Measurements from ENCODE around the gene OR51B2.
"Not testable (repeated sequence)": the region's sequence is repeated elsewhere in the genome, so short reads cannot be mapped to it uniquely, and the experiment has no call there.

OR51B2 gene

DNA sequence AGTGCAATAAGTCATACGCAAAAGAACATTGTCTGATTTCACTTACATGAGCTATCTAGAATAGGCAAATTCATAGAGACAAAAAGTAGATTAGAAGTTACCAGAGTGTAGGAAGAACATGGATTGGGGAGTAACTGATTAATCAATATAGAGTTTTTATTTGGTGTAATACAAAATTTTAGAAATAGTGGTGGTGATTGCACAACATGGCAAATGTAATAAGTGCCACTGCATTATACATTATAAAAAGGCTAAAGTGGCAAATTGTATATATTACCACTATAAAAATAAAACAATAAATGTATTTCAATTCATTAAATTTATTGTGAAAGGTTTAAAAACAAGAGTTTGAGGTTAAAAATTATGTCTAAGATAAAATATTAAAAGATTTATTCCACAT, 13.7 kb downstream of the OR51B2 start:
- no peak for DNase-seq (ENCODE audit: low read depth, low spot score)

DNA sequence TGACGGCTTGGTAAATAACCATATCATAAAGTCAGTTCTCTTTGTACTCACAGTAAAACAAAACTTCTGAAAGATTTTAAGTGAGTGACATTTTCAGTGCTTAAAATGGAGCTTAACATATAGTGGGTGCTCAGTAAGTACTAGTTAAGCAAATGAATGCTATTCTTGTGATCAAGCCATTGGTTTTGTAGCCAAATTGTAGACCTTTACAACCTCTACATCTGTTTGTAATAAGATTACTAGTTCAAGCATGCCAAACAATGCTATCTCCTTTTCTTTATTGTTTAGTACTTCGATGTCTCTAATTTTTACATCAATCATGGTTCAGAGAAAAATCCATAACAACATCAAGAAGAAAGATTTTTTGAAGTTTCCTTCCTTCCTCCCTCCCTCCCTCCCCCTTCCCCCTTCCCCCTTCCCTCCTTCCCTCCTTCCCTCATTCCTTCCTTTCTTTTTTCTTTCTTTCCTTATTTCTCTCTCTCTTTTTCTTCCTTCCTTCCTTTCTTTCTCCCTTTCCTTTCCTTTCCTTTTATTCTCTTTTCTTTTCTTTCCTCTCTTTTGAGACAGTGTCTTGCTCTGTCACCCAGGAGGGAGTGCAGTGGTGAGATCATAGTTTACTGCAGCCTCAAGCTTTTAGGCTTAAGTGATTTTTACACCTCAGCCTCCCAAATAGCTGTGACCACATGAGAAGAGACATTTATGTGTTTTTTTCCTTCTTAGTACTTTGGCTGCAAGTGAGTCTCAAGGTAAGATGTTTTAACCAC, 16.7 kb downstream of the OR51B2 start:
- no peak for DNase-seq (ENCODE audit: low read depth, low spot score)

DNA sequence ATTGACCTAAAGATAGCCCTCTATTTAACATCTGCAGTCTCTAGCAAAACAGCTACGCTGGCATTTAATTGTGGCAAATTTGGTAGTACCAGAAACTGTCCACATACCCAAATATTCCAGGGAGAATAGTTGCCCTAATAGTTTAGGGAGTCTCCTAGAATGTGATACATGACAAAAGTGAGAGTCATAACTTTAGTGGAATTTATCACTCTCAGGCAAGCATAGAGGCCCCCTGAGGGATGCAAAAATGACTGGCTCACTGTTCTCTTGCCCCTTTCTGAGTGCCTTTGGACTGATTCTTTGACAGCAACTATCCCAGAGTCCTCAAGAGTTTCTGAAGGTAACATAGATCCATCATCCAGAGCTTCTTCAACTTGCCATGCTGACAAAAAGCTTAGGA, 20.1 kb downstream of the OR51B2 start:
- DNase-seq (ENCODE audit: low read depth, low spot score): no peak

DNA sequence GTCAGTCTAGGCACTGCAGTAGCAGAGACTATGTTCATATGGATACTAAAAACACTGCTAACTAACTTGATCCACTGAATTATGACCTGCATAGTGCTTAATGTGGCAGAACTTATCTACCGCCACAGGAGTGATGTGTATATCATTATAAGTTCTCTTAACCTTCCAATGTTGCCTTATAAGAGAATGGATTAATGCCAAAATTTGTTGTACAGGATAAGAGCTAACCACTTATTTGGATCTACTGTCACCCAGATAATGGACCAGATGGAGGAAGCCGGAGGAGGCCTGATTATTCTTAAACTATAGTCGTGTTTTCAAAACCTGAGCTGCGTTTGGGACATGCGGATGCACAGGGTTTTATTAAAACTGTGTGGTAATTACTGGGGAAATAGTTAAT, 20.5 kb downstream of the OR51B2 start:
- DNase-seq (ENCODE audit: low read depth, low spot score): no peak

DNA sequence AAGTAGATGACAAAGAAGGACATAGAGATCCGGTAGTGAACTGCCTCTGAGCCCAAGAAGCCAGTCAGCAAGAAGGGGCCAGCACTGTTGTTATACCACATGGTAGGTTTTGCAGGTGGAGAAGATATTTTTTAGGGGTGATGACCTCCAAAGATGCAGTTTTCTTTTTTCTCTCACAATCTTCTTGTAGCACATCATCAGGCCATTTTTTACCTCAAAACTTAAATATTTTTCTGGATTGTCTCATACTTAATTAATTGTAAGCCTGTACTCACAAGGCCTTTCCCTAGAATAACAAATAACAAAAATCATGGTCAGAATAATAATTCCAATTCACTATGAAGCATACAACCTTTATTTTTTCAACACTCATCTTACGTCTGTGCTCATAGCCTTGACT, 22.3 kb downstream of the OR51B2 start, which contains the start of gene OR51B4:
OR51B4 (minus strand) TSS at position 101 of the 400 bp plus-strand sequence; CDS start at position 101, 0 bp downstream.
- no peak for DNase-seq (ENCODE audit: low read depth, low spot score)

DNA sequence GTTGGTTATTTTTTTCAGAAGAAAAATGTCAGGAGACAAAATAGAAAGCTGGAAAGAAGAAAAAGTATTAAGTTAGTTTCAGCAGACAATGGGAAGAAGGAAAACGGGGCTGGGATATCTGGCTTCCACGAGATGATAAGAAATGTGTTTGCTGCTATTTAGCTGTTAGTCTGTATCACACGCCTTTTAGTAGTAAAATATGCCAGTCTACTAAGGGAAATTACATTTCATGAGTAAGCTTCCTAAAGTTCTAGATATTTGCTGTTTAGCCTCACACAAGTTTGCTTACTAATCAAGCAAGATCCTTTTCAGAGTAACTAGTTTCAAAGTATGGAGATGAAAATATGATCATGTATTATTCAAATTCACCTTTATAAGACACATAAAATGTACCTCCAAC, 23.8 kb downstream of the OR51B2 start:
- no peak for DNase-seq (ENCODE audit: low read depth, low spot score)

DNA sequence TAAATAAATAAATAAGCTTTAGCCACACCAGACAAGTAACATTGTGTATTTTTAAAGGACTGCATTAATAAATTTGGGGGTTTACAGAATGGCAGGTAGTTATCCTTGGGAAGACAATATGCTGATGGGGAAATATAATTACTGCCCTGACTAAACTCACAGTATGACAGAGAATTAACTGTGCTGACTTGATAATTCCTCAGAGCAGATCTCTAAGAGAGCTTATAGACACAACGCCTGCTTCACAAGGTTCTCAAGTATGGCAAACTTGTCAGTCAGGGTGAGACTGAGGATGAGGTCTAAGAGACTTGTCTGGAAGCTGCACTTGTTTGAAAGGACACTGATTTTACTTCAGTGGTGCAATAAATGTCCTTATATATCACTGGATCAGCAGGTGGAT, 25.6 kb downstream of the OR51B2 start:
- DNase-seq (ENCODE audit: low read depth, low spot score): no peak

DNA sequence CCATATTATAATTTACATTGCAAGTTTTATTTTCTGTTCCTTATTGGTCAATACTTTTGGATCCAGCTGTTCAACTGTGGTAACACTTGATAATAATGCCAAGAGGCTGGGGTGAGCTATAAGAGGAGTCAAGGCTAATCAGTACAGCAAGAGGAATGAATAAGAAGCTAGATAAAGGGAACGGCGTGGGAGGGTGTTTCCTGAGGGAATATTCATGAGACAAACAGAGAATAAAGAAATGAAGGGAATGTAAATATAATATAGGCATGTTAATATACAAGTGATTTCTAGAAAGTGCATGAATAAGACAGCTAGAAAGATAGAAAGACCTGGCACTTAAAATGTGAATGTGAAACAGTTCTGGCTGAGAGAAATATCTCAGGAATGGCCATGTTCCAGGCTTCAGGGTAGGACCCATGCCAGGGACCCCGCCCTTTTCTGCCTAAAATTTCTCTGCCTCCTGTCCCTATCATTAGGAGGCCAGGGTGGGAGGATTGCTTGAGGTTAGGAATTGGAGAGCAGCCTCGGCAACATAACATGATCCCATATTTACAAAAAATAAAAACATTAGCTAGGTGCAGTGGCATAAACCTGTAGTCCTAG, 26.3 kb downstream of the OR51B2 start:
- no peak for DNase-seq (ENCODE audit: low read depth, low spot score)

DNA sequence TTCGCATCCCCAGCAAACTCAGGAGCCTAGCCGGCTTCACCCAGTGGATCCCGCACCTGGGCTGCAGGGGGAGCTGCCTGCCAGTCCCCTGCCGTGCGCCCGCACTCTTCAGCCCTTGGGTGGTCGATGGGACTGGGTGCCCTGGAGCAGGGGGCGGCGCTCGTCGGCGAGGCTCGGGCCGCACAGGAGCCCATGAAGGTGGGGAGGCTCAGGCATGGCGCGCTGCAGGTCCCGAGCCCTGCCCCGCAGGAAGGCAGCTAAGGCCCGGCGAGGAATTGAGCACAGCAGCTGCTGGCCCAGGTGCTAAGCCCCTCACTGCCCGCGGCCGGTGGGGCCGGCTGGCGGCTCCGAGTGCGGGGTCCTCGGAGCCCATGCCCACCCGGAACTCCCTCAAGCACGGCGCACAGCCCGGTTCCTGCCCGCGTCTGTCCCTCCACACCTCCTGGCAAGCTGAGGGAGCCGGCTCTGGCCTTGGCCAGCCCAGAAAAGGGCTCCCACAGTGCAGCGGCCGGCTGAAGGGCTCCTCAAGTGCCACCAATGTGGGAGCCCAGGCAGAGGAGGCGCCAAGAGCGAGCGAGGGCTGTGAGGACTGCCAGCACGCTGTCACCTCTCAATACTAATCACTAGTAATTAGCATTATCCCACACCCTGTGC, 29.6 kb downstream of the OR51B2 start:
- not testable (repeated sequence) for DNase-seq (ENCODE audit: low read depth, low spot score)

DNA sequence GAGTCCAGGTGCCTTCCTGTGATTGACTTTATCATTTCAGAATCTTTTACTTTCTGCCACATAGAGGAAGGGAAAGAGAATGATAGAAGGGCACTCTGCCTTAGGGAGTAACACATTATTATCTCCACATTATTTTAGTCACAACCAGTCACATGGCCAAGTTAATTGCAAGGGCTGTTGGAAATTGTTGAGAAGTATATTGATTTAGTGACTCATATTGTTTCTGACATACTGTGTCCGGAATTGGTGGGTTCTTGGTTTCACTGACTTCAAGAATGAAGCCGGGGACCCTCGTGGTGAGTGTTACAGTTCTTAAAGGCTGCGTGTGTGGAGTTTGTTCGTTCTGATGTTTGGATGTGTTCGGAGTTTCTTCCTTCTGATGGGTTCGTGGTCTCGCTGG, 31.1 kb downstream of the OR51B2 start:
- DNase-seq (ENCODE audit: low read depth, low spot score): no peak

DNA sequence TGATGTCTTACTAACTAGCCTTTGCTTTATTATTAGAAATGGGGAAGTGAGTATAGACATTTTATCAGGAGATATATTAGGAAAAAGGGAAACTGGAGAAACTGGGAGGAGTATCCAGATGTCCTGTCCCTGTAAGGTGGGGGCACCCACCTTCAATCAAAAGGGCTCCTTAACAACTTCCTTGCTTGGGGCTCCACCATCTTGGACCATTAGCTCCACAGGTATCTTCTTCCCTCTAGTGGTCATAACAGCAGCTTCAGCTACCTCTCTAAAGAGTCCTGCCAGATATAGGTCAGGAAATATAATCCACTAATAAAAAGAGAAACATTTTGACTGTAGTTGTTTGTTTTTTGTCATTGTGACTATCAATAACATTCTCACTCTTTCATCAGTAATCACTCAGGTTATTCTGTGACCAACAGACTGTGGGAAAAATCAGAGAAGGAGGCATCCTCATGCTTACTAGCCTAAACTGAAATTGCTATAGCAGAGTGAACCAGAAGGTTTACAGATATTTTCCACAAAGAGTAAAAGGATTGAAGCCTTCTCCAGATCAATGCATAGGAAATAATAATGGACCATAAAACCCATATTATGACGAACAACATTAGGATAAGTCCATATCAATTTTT, 32.8 kb downstream of the OR51B2 start:
- DNase-seq (ENCODE audit: low read depth, low spot score): no peak

DNA sequence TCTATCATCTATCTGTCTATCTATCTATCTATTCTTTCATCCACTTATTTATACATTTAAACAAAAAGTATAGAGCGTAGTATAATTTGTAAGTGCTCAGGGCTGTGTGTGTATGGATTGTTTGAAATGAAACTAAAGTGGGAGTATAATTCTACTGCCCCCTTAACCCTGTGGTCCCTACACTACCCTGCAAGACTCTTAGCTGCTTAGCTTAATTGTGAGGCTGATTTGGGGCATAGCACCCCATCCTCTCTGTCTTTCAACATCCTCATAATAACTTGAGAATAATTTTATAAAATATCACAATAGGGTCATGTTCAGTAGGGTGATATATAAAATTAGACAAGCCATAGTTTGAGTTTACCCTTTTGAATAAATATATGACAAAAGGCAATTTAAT, 34.0 kb downstream of the OR51B2 start:
- no peak for DNase-seq (ENCODE audit: low read depth, low spot score)

DNA sequence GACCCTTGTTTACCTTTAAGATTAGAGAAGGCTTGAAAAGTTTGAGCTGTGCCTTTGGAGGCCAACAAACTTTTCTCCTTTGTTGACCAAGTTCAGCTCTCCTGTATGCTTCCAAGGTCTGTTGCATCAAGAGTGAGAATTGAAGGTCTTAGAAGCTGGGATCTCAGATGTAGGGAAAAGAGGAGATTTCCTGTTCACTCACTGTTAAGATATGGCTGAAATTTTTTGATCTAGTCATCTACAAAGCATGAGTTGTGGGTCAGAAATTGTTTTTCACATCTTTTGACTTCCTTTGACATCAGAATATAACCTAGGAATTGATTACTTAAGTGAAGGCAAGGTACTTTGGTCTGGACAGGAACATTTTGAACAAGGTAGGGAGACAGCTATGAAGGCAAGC, 34.4 kb downstream of the OR51B2 start:
- no peak for DNase-seq (ENCODE audit: low read depth, low spot score)

DNA sequence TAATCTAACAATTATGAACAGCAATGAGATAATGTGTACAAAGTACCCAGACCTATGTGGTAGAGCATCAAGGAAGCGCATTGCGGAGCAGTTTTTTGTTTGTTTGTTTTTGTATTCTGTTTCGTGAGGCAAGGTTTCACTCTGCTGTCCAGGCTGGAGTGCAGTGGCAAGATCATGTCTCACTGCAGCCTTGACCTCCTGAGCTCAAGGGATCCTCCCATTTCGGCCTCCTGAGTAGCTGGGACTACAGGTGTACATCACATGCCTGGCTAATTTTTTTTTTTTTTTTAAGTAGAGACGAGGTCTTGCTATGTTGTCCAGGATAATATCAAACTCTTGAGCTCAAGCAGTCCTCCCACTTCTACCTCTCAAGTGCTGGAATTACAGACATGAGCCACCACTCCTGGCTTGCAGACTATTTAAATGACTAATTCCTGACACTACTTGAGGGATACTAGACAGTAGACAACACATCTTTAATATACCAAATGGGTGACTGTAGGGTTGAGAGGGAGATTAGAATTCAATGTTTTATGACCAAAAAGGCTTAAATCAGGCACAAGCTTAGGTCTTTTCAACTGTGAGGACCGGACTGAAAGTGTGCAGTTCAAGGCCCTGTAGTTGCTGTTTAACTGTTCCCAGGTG, 35.1 kb downstream of the OR51B2 start:
- DNase-seq (ENCODE audit: low read depth, low spot score): no peak

DNA sequence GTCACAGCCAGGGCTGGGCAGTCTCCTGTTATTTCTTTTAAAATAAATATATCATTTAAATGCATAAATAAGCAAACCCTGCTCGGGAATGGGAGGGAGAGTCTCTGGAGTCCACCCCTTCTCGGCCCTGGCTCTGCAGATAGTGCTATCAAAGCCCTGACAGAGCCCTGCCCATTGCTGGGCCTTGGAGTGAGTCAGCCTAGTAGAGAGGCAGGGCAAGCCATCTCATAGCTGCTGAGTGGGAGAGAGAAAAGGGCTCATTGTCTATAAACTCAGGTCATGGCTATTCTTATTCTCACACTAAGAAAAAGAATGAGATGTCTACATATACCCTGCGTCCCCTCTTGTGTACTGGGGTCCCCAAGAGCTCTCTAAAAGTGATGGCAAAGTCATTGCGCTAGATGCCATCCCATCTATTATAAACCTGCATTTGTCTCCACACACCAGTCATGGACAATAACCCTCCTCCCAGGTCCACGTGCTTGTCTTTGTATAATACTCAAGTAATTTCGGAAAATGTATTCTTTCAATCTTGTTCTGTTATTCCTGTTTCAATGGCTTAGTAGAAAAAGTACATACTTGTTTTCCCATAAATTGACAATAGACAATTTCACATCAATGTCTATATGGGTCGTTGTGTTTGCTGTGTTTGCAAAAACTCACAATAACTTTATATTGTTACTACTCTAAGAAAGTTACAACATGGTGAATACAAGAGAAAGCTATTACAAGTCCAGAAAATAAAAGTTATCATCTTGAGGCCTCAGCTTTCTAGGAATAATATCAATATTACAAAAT, 35.8 kb downstream of the OR51B2 start:
- no peak for DNase-seq (ENCODE audit: low read depth, low spot score)

DNA sequence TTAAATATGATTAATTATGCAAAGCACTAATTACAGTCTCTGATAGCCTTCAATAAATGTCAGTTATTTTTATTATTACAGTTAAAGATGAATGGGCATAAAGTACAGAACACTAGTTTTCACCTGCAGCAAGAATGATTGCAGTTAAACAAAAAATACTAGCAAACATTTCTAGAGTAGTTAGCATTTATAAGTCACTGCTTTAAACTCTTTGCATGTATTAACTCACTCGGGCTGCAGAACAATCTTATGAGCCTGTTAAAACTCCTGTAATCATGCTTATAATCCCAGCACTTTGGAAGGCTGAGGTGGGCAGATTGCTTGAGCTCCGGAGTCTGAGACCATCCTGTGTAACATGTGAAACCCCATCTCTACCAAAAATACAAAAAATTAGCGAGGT, 37.2 kb downstream of the OR51B2 start:
- DNase-seq (ENCODE audit: low read depth, low spot score): no peak

DNA sequence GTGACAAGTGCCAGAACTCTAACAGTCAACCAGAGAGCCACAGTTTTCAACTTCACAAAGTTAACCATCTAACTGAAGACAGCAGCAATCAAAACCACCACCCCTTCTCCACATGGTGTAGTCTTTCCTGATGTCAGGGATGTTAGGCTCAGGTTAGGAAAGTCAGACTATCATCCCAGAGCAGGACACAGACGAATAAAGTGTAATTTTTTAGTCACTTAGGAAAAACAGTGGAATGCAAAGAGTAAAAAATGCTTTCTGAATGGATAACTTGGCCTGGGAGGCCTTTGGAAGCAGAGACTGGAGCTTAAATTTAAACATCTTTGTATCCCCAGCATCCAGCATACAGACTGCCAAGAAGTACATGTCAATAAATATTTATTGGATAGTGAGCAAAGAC, 37.7 kb downstream of the OR51B2 start:
- no peak for DNase-seq (ENCODE audit: low read depth, low spot score)

DNA sequence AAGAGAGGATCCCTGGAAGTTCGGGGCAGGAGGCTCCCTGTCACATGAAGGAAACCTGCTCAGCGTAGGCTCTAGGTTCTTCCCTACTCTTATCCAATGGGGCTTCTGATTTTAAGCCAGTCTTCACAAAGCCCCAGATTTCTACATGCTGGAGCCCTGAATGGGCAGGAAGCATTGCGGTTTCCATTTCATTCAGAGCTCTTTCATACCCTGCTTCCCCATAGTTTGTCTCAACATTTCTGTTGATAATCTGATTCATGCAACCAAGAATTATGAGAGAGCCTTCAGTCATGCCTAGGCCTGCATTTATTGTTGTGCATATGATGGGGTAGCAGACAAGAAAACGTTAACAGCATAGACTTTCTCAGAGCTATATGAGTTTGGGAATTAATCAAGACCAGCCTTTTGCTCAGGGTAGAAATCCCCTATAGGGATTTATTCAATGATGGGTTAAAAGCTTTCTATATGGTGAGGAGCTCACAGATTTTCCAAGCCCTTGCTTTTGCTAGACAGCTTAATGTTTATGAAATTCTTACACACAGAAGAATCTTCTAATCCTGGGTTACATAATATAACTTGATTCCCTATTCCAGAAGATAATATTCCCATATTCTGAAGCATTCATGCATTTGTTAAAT, 38.3 kb downstream of the OR51B2 start:
- no peak for DNase-seq (ENCODE audit: low read depth, low spot score)

DNA sequence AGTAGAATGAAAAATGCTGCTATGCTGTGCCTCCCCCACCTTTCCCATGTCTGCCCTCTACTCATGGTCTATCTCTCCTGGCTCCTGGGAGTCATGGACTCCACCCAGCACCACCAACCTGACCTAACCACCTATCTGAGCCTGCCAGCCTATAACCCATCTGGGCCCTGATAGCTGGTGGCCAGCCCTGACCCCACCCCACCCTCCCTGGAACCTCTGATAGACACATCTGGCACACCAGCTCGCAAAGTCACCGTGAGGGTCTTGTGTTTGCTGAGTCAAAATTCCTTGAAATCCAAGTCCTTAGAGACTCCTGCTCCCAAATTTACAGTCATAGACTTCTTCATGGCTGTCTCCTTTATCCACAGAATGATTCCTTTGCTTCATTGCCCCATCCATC, 39.5 kb downstream of the OR51B2 start:
- no peak for DNase-seq (ENCODE audit: low read depth, low spot score)

DNA sequence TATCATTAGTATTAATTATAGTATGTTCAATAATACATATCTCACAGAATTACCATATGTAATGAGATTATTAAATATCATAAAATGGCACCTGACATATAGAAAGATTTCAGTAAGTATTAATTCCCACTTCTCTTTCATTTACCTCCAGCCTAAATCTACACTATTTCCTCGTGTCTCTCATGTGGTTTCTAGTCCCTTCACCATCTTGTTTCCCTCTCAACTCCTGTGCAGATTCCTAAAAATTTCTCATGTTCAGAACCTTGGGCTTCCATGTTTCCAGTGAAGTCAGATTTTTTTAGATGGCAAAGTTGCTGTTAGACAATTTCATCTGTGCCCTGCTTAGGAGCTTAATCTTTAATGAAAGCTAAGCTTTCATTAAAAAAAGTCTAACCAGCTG, 40.2 kb downstream of the OR51B2 start:
- DNase-seq (ENCODE audit: low read depth, low spot score): no peak

DNA sequence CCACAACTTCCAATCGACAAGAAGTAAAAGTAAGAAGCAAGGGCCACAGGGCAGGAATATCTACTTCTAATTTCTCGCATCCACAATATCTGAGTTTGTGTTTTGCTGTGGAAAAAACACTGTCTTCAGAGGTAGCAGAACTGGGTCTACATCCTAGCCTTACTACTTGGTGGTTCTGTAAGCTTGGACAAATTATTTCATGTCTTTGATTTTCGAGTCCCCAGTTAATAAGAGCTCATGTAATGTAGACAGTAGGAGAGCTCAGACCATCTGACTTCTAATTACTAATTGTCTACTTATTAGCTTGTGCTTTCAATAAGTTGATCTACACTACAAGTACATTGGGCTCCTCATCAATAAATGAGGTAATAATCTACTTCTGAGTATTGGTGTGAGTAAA, 41.0 kb downstream of the OR51B2 start:
- no peak for DNase-seq (ENCODE audit: low read depth, low spot score)
